ENCODE data around the gene HSP90AB1.

HSP90AB1 gene

DNA sequence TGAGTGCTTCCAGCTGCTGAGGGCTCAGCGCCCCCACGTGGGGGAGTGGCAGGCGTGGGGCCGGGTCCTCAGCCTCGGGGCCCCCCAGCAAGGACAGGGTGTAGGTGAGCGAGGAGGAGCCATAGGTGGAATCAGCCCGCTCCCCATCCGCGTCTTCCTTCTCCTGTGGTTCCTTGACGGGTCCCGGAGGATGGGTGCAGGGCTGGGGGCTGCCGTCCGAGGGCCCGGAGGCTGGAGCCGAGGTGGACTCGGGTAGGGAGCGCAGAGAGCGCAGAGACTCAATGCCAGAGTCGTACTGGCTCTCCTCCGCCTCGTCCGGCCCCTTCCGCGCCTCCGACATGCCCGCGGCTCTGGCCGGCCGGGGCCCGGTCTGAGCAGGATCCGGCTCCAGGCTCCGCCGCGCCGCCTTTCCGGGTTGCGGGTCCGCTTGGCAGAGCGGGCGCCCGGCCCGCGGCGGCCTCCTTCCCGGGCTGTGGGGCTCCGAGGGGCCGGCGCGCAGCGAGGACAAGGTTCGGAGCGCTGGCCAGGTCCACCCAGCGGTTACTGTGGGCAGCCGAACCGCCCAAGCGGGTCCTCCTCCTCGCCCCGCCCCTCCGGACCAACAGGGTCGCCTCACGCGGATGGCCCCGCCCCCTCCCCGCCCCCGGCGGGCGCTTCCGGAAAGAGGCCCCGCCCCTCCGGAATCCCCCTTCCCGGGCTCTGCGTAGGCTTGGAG is 18.3 kb downstream of the HSP90AB1 start, which contains the start of gene NFKBIE:
Gene NFKBIE (minus strand): TSS at position 545 of the 715 bp plus-strand sequence. CDS start 205 bp downstream, at position 340.
- H3K4me3 ChIP-seq (ENCODE audit: low read length): peak within 1 kb of the TSS; percentile 74
- TF ChIP-seq CTCF (IDR thresholded peaks at IDR 0.05; ENCODE audit: insufficient read depth, low read depth, low read length, missing control alignments): peak; percentile 24
- peak; percentile 95 for DNase-seq (ENCODE audit: low read depth)

DNA sequence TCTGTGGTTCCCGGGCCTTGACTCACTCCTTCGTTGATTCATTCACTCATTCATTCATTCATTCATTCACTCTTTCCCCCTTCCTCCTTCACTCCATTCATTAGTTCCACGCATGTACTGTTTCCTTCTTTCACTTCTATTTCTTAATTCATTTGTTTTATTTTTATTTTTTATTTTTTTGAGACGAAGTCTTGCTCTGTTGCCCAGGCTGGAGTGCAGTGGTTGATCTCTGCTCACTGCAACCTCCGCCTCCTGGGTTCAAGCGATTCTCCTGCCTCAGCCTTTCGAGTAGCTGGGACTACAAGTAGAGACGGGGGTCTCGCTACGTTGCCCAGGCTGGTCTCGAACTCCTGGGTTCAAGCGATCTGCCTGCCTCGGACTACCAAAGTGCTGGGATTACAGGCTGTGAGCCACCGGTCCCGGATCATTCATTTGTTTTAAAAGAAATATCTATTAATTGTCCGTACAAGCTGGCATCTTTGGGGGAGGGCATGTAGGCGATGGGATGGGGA is 18.9 kb downstream of the HSP90AB1 start:
- H3K4me3 ChIP-seq (ENCODE audit: low read length): peak overlapping the region; percentile 74
- TF ChIP-seq CTCF (IDR thresholded peaks at IDR 0.05; ENCODE audit: insufficient read depth, low read depth, low read length, missing control alignments): no peak
- DNase-seq (ENCODE audit: low read depth): no peak

- no peak for TF ChIP-seq CTCF (IDR thresholded peaks at IDR 0.05; ENCODE audit: insufficient read depth, low read depth, low read length, missing control alignments)
- no peak for DNase-seq (ENCODE audit: low read depth)
These were observed 19.4 kb downstream of the HSP90AB1 start for GRCh38 chr6:44266347-44266746.

DNA sequence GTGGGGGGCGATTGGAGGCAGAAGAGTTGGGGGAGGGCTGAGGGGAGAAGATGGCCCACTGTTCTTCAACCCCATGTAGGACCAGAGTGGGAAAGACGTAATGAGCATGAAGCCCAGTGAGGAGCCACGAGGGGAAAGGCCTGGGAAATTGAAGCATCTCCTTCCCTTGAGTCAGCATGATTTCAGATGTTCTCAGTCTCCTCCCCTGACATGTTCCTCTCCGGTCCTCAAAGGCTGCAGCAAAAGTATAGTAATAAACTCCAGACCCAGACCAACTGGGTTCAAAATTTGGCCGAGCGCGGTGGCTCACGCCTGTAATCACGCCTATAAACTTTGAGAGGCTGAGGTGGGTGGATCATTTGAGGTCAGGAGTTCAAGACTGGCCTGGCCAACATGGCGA is 20.4 kb downstream of the HSP90AB1 start:
- no peak overlapping the region for H3K4me3 ChIP-seq (ENCODE audit: low read length)
- DNase-seq (ENCODE audit: low read depth): no peak
- TF ChIP-seq CTCF (IDR thresholded peaks at IDR 0.05; ENCODE audit: insufficient read depth, low read depth, low read length, missing control alignments): no peak

More at GRCh38 chr6:44266347-44266746, 19.4 kb downstream of the HSP90AB1 start:
- no peak overlapping the region for H3K4me3 ChIP-seq (ENCODE audit: low read length)

DNA sequence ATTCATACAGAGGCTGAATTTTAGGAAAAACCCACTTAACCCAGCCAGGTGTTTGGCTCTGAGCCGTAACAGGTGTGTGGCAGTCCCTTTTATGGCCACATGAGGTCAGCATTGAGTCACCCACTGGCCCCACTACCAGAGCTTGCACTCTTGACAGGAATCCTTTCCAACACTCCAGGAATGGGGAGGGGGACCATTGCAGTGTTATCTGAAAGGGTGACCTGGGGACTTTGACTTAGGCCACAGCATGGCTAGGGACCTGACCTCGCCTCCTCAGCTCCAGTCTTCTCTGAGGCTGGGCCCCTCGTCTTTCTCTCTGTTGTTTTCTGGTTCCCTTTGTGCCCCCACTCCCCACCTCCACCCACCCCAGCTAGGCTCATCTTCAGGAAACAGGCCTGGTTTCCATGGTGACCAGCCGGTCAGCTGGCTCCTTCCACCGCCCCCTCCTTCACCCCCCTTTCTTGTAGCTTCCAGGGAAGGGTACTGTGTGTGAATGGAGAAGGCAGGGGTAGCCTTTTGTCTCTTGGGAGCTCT is 21.3 kb downstream of the HSP90AB1 start:
- TF ChIP-seq CTCF (IDR thresholded peaks at IDR 0.05; ENCODE audit: insufficient read depth, low read depth, low read length, missing control alignments): peak; percentile 99
- peak; percentile 71 for DNase-seq (ENCODE audit: low read depth)
- no peak overlapping the region for H3K4me3 ChIP-seq (ENCODE audit: low read length)

- no peak overlapping the region for H3K4me3 ChIP-seq (ENCODE audit: low read length)
- DNase-seq (ENCODE audit: low read depth): peak; percentile 68
- no peak for TF ChIP-seq CTCF (IDR thresholded peaks at IDR 0.05; ENCODE audit: insufficient read depth, low read depth, low read length, missing control alignments)
These were observed 22.4 kb downstream of the HSP90AB1 start for GRCh38 chr6:44269178-44269920.
